IMR-90 (cell line): ENCODE data around the gene INTS11. TPM values are rescaled to one million over a fixed set of nuclear protein-coding genes. Genes with fewer than 3 reads are reported as not detected.

ENCODE experiments used
- ATAC-seq: fragments of 200-7000 bp; cut with Tn5 transposase; 2 replicates; pipeline ENCODE4 v1.9.1; 2020; ENCODE audit warnings: low read depth, mild to moderate bottlenecking, moderate library complexity
- BruUV-seq: library from RNA; stranded (reverse); fragments of 400-500 nt; replicated peaks from 2 replicates; lab custom pipeline; 2021; lab: Mats Ljungman, UMichigan
- CTCF ChIA-PET: fragments of 300-600 bp; formaldehyde crosslinking; extraction: SDS; loops from one replicate; lab custom pipeline; 2021; ENCODE audit warnings: antibody characterized with exemption; lab: Yijun Ruan, JAX
- POLR2A ChIA-PET: fragments of 300-600 bp; sonication (Branson Sonifier 250); formaldehyde crosslinking; loops from one replicate; lab custom pipeline; 2022; ENCODE audit warnings: antibody characterized with exemption; ENCODE audit not compliant: unreplicated experiment; lab: Charles Lee
- DNase-seq: peaks from one replicate; pipeline ENCODE4 v3.0.0; 2013
- H2AFZ ChIP-seq: replicated peaks from 2 replicates; pipeline ENCODE3; 2013; ENCODE audit warnings: low read length, mild to moderate bottlenecking; ENCODE audit not compliant: poor library complexity
- H2AK5ac ChIP-seq: 2 replicates; pipeline ENCODE4 v1.6.1; 2013; ENCODE audit warnings: low read depth, low read length, inconsistent platforms
- H2AK9ac ChIP-seq: replicated peaks from 2 replicates; pipeline ENCODE3; 2013; ENCODE audit warnings: mild to moderate bottlenecking, low read depth, low read length, moderate library complexity; ENCODE audit not compliant: poor library complexity
- H2BK120ac ChIP-seq: 2 replicates; pipeline ENCODE4 v1.6.1; 2013; ENCODE audit warnings: low read depth, low read length, inconsistent platforms
- H2BK15ac ChIP-seq: 3 replicates; pipeline ENCODE4 v1.6.1; 2013; ENCODE audit warnings: low read depth, low read length, inconsistent platforms
- H2BK20ac ChIP-seq: 2 replicates; pipeline ENCODE4 v1.6.1; 2013; ENCODE audit warnings: low read depth, mild to moderate bottlenecking, inconsistent platforms, low read length, moderate library complexity
- H2BK5ac ChIP-seq: 2 replicates; pipeline ENCODE4 v1.6.1; 2013; ENCODE audit warnings: mild to moderate bottlenecking, low read depth, low read length, inconsistent platforms; ENCODE audit not compliant: poor library complexity, severe bottlenecking
- H3K14ac ChIP-seq: replicated peaks from 2 replicates; pipeline ENCODE4 v1.6.1; 2013; ENCODE audit warnings: low read depth, low read length, inconsistent platforms
- H3K18ac ChIP-seq: 2 replicates; pipeline ENCODE4 v1.6.1; 2013; ENCODE audit warnings: low read depth, low read length, control low read depth
- H3K23ac ChIP-seq: 2 replicates; pipeline ENCODE4 v1.6.1; 2013; ENCODE audit warnings: low read depth, low read length, inconsistent platforms
- H3K27ac ChIP-seq: 2 replicates; pipeline ENCODE4 v1.5.1; 2013; ENCODE audit warnings: mild to moderate bottlenecking, control low read depth, low read length; ENCODE audit not compliant: insufficient read depth
- H3K27me3 ChIP-seq: 2 replicates; pipeline ENCODE4 v1.6.1; 2013; ENCODE audit warnings: low read length; ENCODE audit not compliant: control insufficient read depth, insufficient read depth
- H3K36me3 ChIP-seq: 2 replicates; pipeline ENCODE4 v1.6.1; 2013; ENCODE audit warnings: low read length, mixed read lengths; ENCODE audit not compliant: control insufficient read depth, insufficient read depth
- H3K4ac ChIP-seq: 2 replicates; pipeline ENCODE4 v1.6.1; 2013; ENCODE audit warnings: low read depth, low read length, inconsistent platforms
- H3K4me1 ChIP-seq: 2 replicates; pipeline ENCODE4 v1.6.1; 2013; ENCODE audit warnings: low read length, mixed read lengths; ENCODE audit not compliant: control insufficient read depth, insufficient read depth
- H3K4me2 ChIP-seq: 2 replicates; pipeline ENCODE4 v1.6.1; 2013; ENCODE audit warnings: low read depth, mild to moderate bottlenecking, control low read depth, low read length, moderate library complexity
- H3K4me3 ChIP-seq: 2 replicates; pipeline ENCODE4 v1.5.1; 2013; ENCODE audit warnings: low read depth, mild to moderate bottlenecking, control low read depth, low read length, moderate library complexity; ENCODE audit not compliant: insufficient read depth
- H3K56ac ChIP-seq: 2 replicates; pipeline ENCODE4 v1.6.1; 2013; ENCODE audit warnings: low read length, inconsistent platforms; ENCODE audit not compliant: insufficient read depth; ENCODE audit errors: extremely low read depth
- H3K79me1 ChIP-seq, 2 experiments: 2 replicates each; pipeline ENCODE4 v1.6.1; 2013; ENCODE audit warnings: low read length in 2 of 2, inconsistent platforms in 1 of 2, low read depth in 1 of 2
- H3K9ac ChIP-seq: 2 replicates; pipeline ENCODE4 v1.6.1; 2013; ENCODE audit warnings: low read depth, low read length, control low read depth
- H3K9me1 ChIP-seq: 2 replicates; pipeline ENCODE4 v1.6.1; 2013; ENCODE audit warnings: low read length, inconsistent platforms; ENCODE audit not compliant: insufficient read depth
- H3K9me3 ChIP-seq: 2 replicates; pipeline ENCODE4 v1.6.1; 2013; ENCODE audit warnings: low read length; ENCODE audit not compliant: control insufficient read depth, insufficient read depth
- H4K20me1 ChIP-seq: 2 replicates; pipeline ENCODE4 v1.6.1; 2013; ENCODE audit warnings: low read length, inconsistent platforms; ENCODE audit not compliant: insufficient read depth
- H4K5ac ChIP-seq: 2 replicates; pipeline ENCODE4 v1.6.1; 2013; ENCODE audit warnings: mild to moderate bottlenecking, low read depth, low read length, control low read depth
- H4K8ac ChIP-seq, 2 experiments: 2 replicates each; pipeline ENCODE4 v1.6.1; 2013; ENCODE audit warnings: low read depth in 2 of 2, low read length in 2 of 2, control low read depth in 1 of 2, inconsistent platforms in 1 of 2
- H4K91ac ChIP-seq: 2 replicates; pipeline ENCODE4 v1.6.1; 2013; ENCODE audit warnings: low read depth, low read length, inconsistent platforms; ENCODE audit not compliant: insufficient read depth
- BHLHE40 ChIP-seq: fragments of 150-350 bp; IDR thresholded peaks from 2 replicates; pipeline ENCODE4 v1.6.1; 2016; ENCODE audit warnings: mild to moderate bottlenecking, low read depth, low read length
- CEBPB ChIP-seq: IDR thresholded peaks from 2 replicates; pipeline ENCODE4 v1.6.1; 2012; ENCODE audit warnings: low read depth, low read length, improper control_type of control experiment
- CHD1 ChIP-seq: IDR thresholded peaks from 2 replicates; pipeline ENCODE4 v1.6.1; 2012; ENCODE audit warnings: low read depth, low read length, improper control_type of control experiment
- ELK1 ChIP-seq: fragments of 150-350 bp; IDR thresholded peaks from 2 replicates; pipeline ENCODE4 v1.6.1; 2016; ENCODE audit warnings: low read depth, mild to moderate bottlenecking, low read length, moderate library complexity, borderline replicate concordance
- FOS ChIP-seq: fragments of 150-350 bp; IDR thresholded peaks from 2 replicates; pipeline ENCODE4 v1.6.1; 2016; ENCODE audit warnings: low read depth, low read length
- MAZ ChIP-seq: IDR thresholded peaks from 2 replicates; pipeline ENCODE4 v1.6.1; 2012; ENCODE audit warnings: low read depth, mild to moderate bottlenecking, low read length, improper control_type of control experiment, moderate library complexity, borderline replicate concordance
- NFE2L2 ChIP-seq: fragments of 150-350 bp; IDR thresholded peaks from 2 replicates; pipeline ENCODE4 v1.6.1; 2016; ENCODE audit warnings: low read depth, mild to moderate bottlenecking, low read length
- RAD21 ChIP-seq: IDR thresholded peaks from 2 replicates; pipeline ENCODE4 v1.6.1; 2012; ENCODE audit warnings: low read length, improper control_type of control experiment
- RFX5 ChIP-seq: IDR thresholded peaks from 2 replicates; pipeline ENCODE4 v1.8.0; 2012; ENCODE audit warnings: low read depth, mild to moderate bottlenecking, low read length, moderate library complexity
- WGBS, 2 experiments: methylation state at CpG; one replicate each; pipeline versions ENCODE4 v1.1.5 to v1.1.7; 2013; ENCODE audit warnings: missing lambda C conversion rate in 2 of 2; ENCODE audit not compliant: insufficient read length in 1 of 2; ENCODE audit errors: extremely low coverage in 2 of 2; 5-methylcytosine and 5-hydroxymethylcytosine counted together
- dilution Hi-C: fragments of 300-500 bp; cut with HindIII; formaldehyde crosslinking; loops from one replicate; pipeline ENCODE4 v1.14.3; 2018; ENCODE audit warnings: low sequenced_read_pairs; ENCODE audit not compliant: unreplicated experiment
- in situ Hi-C: fragments of 300-500 bp; cut with MboI; formaldehyde crosslinking; loops from 3 replicates; pipeline ENCODE4 v1.14.3; 2019; ENCODE audit warnings: low sequenced_read_pairs, inconsistent platforms, mixed read lengths
- intact Hi-C: fragments of 100-400 bp; cut with micrococcal nuclease; formaldehyde crosslinking; loops from 2 replicates; pipeline ENCODE4 v1.10.0; 2022
- polyA plus RNA-seq, 3 experiments: library from polyadenylated mRNA; depleted of rRNA; stranded (reverse); fragments of >200 nt; gene quantifications; 2 replicates each; pipeline ENCODE4 v1.2.3, GENCODE V29; 2012; ENCODE audit warnings: low replicate concordance in 1 of 3
- total RNA-seq: library from RNA; depleted of rRNA; stranded (reverse); fragments of >200 nt; gene quantifications from 2 replicates; pipeline ENCODE4 v1.2.3, GENCODE V29; 2012

The INTS11 gene
- total and polyA plus RNA-seq, 2 of the 4 experiments (the other 2 are of a cell fraction) = 56.1 to 123 TPM

DNA sequence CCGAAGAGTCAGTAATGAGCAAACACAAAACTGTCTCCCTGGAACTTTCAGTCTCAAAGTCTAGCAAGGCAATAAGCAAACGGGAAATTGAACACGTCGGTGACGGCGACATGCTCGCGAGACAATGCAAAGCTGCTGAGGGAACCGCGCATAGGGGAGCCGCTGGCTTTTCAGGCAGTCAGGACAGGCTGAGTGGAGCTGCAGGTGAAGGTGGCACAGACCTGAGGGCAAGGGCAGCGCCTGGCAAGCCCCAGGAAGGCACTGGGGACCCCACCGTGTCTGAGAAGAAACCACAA, 4.9 kb downstream of the INTS11 start:
- H3K56ac ChIP-seq = no peak overlapping the region
- CTCF ChIA-PET = no interaction called here
- no peak overlapping the region for H2BK15ac ChIP-seq
- POLR2A ChIA-PET = no interaction called here
- peak overlapping the region; percentile 71 for H2AK9ac ChIP-seq
- no peak overlapping the region for H2BK120ac ChIP-seq
- no peaks in the 10 kb centered on the region for H3K9me3 ChIP-seq
- DNase-seq = no peak
- no peak overlapping the region for H3K18ac ChIP-seq
- peaks cover 14 to 75% of the 10 kb centered on the region in 2 experiments for H3K79me1 ChIP-seq
- H2BK20ac ChIP-seq = no peak overlapping the region
- intact Hi-C loops = no loop called here
- H2BK5ac ChIP-seq = no peak overlapping the region
- H4K8ac ChIP-seq = no peak overlapping the region
- H3K36me3 ChIP-seq = peaks cover 37% of the 10 kb centered on the region
- peak overlapping the region; percentile 11 for H2AFZ ChIP-seq
- H4K91ac ChIP-seq = no peak overlapping the region
- H3K27ac ChIP-seq = no peak overlapping the region
- no peak overlapping the region for H3K9ac ChIP-seq
- no peak for TF ChIP-seq RAD21
- no peak for TF ChIP-seq ELK1
- TF ChIP-seq FOS = no peak
- TF ChIP-seq CEBPB = no peak
- TF ChIP-seq NFE2L2 = no peak
- TF ChIP-seq BHLHE40 = no peak
- TF ChIP-seq RFX5 = no peak
- no peak for TF ChIP-seq CHD1
- TF ChIP-seq MAZ = no peak
- no peaks in the 10 kb centered on the region for H3K27me3 ChIP-seq
- BruUV-seq = no TSS peak
- H4K5ac ChIP-seq = no peak overlapping the region
- H4K20me1 ChIP-seq = peaks cover 75% of the 10 kb centered on the region
- H3K4ac ChIP-seq = no peak overlapping the region
- WGBS, 2 experiments = 95% methylated on average over 9 of the region's 13 CpGs; no CpG with 5 or more reads in 1 of the 2 experiments
- dilution Hi-C loops = no loop called here
- no peak overlapping the region for H3K4me3 ChIP-seq
- no peak overlapping the region for H3K4me2 ChIP-seq
- in situ Hi-C loops = no loop called here
- no peak overlapping the region for H3K23ac ChIP-seq
- H2AK5ac ChIP-seq = no peak overlapping the region
- H3K4me1 ChIP-seq = peaks cover 13% of the 10 kb centered on the region; the same call in 1 of the 2 replicates
- no peak overlapping the region for H3K14ac ChIP-seq
- H3K9me1 ChIP-seq = peaks cover 4% of the 10 kb centered on the region
- no peak for ATAC-seq
